ENCODE measurements around the gene MTO1.
"Not testable (repeated sequence)": the region's sequence is repeated elsewhere in the genome, so short reads cannot be mapped to it uniquely, and the experiment has no call there.

MTO1 gene

DNA sequence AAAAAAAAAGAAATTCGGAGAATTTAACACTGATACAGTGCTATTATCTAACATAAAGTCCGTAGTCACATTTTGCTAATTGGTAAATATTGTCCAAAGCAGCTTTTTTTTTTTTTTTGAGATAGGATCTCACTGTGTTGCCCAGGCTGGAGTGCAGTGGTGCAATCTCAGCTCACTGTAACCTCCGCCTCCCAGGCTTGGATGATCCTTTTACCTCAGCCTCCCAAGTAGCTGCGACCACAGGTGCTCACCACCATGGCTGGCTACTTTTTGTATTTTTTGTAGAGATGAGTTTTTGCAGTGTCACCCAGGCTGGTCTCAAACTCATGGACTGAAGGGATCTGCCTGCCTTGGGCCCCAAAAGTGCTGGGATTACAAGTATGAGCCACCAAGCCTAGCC is 15.9 kb downstream of the MTO1 start:
- H3K9me3 ChIP-seq (ENCODE audit: control insufficient read depth, insufficient read depth, low read length), result no peaks in the 10 kb centered on the region
- peaks cover 20% of the 10 kb centered on the region for H3K36me3 ChIP-seq (ENCODE audit: insufficient read depth, low read length)
- no peaks in the 10 kb centered on the region for H3K4me1 ChIP-seq (ENCODE audit: insufficient read depth, low read length)
- no peak overlapping the region for H3K9ac ChIP-seq (ENCODE audit: low read depth, low read length)

DNA sequence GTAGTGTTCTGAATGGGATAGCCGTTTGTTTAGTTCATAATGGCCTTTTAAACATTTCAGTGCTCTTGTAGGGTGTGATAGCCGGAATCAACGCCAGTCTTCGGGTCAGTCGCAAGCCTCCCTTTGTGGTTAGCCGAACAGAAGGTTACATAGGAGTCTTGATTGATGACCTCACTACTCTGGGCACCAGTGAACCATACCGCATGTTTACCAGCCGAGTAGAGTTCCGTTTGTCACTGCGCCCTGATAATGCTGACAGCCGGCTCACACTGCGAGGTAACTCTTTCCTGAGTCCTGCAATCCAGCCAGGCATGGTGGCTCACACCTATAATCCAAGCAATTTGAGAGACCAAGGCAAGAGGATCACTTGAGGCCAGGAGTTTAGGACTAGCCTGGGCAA is 20.4 kb downstream of the MTO1 start:
- Histone ChIP-seq H3K9me3 (ENCODE audit: control insufficient read depth, insufficient read depth, low read length) (no peaks in the 10 kb centered on the region), H3K4me1 (ENCODE audit: insufficient read depth, low read length) (no peaks in the 10 kb centered on the region), H3K9ac (ENCODE audit: low read depth, low read length) (no peak overlapping the region), H3K36me3 (ENCODE audit: insufficient read depth, low read length) (peaks cover 17% of the 10 kb centered on the region)

DNA sequence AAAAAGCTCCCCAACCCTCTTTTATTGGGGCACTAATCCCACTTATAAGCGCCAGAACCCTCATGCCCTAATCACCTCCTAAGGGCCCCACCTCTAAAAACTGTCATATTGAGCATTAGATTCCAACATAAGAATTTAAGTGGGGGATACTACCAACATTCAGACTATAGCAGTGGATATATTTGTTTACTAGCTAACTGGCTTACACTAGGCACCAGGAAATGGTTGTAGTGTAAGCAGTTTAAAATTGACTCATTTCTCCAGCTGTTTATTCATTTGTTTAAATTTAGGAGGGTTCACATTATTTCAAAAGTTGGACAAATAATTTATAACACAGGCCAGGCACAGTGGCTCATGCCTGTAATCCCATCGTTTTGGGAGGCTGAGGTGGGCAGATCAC is 22.9 kb downstream of the MTO1 start:
- no peaks in the 10 kb centered on the region for H3K9me3 ChIP-seq (ENCODE audit: control insufficient read depth, insufficient read depth, low read length)
- H3K4me1 ChIP-seq (ENCODE audit: insufficient read depth, low read length), result no peaks in the 10 kb centered on the region
- no peak overlapping the region for H3K9ac ChIP-seq (ENCODE audit: low read depth, low read length)
- peaks cover 18% of the 10 kb centered on the region for H3K36me3 ChIP-seq (ENCODE audit: insufficient read depth, low read length)

GRCh38 chr6:73487473-73487872 is 25.9 kb downstream of the MTO1 start:
- Histone ChIP-seq H3K4me1 (ENCODE audit: insufficient read depth, low read length) (no peaks in the 10 kb centered on the region), H3K9me3 (ENCODE audit: control insufficient read depth, insufficient read depth, low read length) (no peaks in the 10 kb centered on the region), H3K36me3 (ENCODE audit: insufficient read depth, low read length) (peaks cover 16% of the 10 kb centered on the region), H3K9ac (ENCODE audit: low read depth, low read length) (no peak overlapping the region)

DNA sequence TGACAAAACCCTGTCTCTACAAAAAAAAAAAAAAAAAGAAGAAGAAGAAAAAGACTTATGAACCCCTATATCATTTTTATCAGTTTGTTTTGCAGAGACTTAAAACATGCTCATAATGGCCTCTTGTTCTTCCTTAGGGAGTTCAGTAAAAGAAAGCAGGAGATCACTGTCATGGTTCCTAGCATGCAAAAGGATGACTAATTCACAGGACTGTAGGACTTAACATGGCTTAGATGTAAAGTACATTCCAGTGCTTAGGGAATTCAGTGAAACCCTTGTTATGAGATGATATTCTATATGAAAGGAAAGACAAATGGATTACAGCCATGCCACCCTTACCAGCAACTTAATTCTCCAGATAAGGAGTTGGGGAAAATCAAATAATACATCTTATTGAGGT is 29.8 kb downstream of the MTO1 start:
- Histone ChIP-seq H3K9ac (ENCODE audit: low read depth, low read length) (no peak overlapping the region), H3K9me3 (ENCODE audit: control insufficient read depth, insufficient read depth, low read length) (no peaks in the 10 kb centered on the region), H3K36me3 (ENCODE audit: insufficient read depth, low read length) (peaks cover 12% of the 10 kb centered on the region), H3K4me1 (ENCODE audit: insufficient read depth, low read length) (no peaks in the 10 kb centered on the region)

DNA sequence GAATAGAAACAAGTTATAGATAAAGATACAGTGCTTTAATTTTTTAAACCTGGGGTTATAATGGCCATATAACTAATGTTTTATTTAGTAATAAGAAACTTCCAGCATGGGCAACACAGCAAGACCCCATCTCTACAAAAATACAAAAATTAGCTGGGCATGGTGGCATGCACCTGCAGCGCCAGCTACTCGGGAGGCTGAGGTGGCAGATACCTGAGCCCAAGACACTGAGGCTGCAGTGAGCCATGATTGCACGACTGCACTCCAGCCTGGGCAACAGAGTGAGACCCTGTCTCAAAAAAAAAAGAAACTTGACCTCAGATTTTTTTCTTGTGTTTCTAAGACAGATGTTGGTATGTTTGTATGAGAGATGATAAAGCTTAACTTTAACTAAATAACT is 36.4 kb downstream of the MTO1 start:
- Histone ChIP-seq H3K36me3 (ENCODE audit: insufficient read depth, low read length) (peaks cover 6% of the 10 kb centered on the region), H3K9ac (ENCODE audit: low read depth, low read length) (no peak overlapping the region), H3K4me1 (ENCODE audit: insufficient read depth, low read length) (no peaks in the 10 kb centered on the region), H3K9me3 (ENCODE audit: control insufficient read depth, insufficient read depth, low read length) (no peaks in the 10 kb centered on the region)

DNA sequence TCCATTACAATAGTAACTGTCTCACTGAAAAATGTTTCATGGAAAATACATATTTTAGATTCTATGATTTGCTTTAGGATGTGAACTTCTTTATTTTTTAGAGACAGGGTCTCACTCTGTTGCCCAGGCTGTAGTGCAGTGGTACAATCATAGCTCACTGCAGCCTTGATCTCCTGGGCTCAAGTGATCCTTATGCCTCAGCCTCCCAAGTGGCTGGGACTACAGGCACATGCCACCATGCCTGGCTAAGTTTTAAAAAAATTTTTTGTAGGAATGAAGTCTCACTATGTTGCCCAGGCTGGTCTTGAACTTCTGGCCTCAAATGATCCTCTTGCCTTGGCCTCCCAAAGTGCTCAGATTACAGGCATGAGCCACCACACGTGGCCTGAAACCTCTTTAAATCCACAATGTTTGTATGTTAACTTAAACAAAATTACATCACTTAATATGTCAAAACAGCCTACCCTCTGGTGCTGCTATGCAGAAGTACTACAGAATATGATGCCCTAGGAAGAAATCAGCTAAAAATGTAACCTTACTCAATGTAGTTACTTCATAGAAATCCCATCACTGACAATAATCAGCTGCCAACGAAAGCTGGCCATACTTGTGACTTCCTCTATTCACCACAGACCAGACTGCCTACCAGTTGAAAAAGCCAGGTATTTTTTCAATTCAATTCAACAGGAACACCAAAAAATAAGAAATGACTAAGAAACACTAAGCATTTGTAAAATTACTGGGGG is 41.7 kb downstream of the MTO1 start:
- Histone ChIP-seq H3K36me3 (ENCODE audit: insufficient read depth, low read length) (0 out of 2 replicates have a peak, but pooled peaks cover 6% of the 10 kb centered on the region), H3K4me1 (ENCODE audit: insufficient read depth, low read length) (no peaks in the 10 kb centered on the region), H3K9me3 (ENCODE audit: control insufficient read depth, insufficient read depth, low read length) (no peaks in the 10 kb centered on the region), H3K9ac (ENCODE audit: low read depth, low read length) (no peak overlapping the region)

DNA sequence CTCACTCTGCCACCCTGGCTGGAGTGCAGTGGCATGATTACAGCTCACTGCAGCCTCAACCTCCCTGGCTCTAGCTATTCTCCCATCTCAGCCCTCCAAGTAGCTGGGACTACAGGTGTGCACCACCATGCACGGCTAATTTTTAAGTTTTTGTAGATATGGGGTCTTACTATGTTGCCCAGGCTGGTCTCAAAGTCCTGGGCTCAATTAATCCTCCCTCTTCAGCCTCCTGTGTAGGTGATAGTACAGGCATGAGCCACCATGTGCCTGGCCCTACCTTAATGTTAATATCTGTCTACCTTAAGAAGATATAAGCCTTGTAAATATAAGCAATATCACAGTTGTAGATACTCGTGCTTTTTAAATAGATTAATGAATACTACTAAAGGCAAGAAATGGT is 42.6 kb downstream of the MTO1 start:
- H3K9me3 ChIP-seq (ENCODE audit: control insufficient read depth, insufficient read depth, low read length), result no peaks in the 10 kb centered on the region
- H3K4me1 ChIP-seq (ENCODE audit: insufficient read depth, low read length), result no peaks in the 10 kb centered on the region
- 0 out of 2 replicates have a peak, but pooled peaks cover 6% of the 10 kb centered on the region for H3K36me3 ChIP-seq (ENCODE audit: insufficient read depth, low read length)
- H3K9ac ChIP-seq (ENCODE audit: low read depth, low read length), result no peak overlapping the region

- Histone ChIP-seq H3K9ac (ENCODE audit: low read depth, low read length) (no peak overlapping the region), H3K36me3 (ENCODE audit: insufficient read depth, low read length) (0 out of 2 replicates have a peak, but pooled peaks cover 6% of the 10 kb centered on the region), H3K4me1 (ENCODE audit: insufficient read depth, low read length) (no peaks in the 10 kb centered on the region), H3K9me3 (ENCODE audit: control insufficient read depth, insufficient read depth, low read length) (no peaks in the 10 kb centered on the region)
These were observed 43.6 kb downstream of the MTO1 start for GRCh38 chr6:73505142-73505541.

DNA sequence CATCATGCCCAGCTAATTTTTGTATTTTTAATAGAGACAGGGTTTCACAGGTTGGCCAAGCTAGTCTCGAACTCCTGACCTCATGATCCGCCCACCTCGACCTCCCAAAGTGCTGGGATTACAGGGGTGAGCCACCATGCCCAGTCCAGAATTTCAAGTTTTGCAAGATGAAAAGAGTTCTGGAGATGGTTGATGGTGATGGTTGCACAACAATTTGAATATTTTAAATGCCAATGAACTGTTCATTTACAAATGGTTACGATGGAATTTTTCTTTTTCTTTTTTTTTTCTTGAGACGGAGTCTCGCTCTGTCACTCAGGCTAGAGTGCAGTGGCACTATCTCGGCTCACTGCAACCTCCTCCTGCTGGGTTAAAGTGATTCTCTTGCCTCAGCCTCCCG is 44.2 kb downstream of the MTO1 start:
- not testable (repeated sequence) for H3K9ac ChIP-seq (ENCODE audit: low read depth, low read length); H3K4me1 ChIP-seq (ENCODE audit: insufficient read depth, low read length); H3K9me3 ChIP-seq (ENCODE audit: control insufficient read depth, insufficient read depth, low read length); H3K36me3 ChIP-seq (ENCODE audit: insufficient read depth, low read length)

DNA sequence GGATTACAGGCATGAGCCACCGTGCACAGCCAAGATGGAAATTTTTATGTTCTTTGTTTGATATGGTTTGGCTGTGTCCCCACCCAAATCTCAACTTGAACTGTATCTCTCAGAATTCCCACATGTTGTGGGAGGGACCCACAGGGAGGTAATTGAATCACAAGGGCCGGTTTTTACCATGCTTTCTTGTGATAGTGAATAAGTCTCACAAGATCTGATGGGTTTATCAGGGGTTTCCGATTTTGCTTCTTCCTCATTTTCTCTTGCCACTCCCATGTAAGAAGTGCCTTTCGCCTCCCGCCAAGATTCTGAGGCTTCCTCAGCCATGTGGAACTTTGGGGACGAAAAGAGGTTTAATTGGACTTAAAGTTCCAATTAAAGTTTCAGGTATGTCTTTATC is 44.7 kb downstream of the MTO1 start:
- Histone ChIP-seq H3K9me3 (ENCODE audit: control insufficient read depth, insufficient read depth, low read length) (no peaks in the 10 kb centered on the region), H3K4me1 (ENCODE audit: insufficient read depth, low read length) (no peaks in the 10 kb centered on the region), H3K9ac (ENCODE audit: low read depth, low read length) (no peak overlapping the region), H3K36me3 (ENCODE audit: insufficient read depth, low read length) (0 out of 2 replicates have a peak, but pooled peaks cover 6% of the 10 kb centered on the region)

DNA sequence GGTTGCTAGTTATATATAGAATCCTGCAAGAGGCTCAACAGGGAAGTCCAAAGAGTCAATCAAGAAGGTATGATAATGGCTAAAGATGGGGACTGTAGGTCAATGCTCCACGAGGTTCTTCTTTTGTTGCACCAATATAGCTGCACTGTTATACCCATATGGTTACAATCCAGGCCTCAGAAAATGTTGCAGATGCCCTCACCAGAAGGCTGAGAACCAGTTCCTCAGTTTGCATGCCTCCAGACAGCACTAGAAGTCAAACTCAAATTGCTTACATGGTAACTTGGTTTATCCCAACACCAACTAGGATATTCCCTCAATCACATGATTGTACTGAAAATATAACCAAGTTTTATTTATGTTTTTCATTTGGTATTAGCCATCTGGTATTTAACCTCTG is 47.2 kb downstream of the MTO1 start:
- Histone ChIP-seq H3K36me3 (ENCODE audit: insufficient read depth, low read length) (no peaks in the 10 kb centered on the region), H3K9ac (ENCODE audit: low read depth, low read length) (no peak overlapping the region), H3K9me3 (ENCODE audit: control insufficient read depth, insufficient read depth, low read length) (no peaks in the 10 kb centered on the region), H3K4me1 (ENCODE audit: insufficient read depth, low read length) (no peaks in the 10 kb centered on the region)

DNA sequence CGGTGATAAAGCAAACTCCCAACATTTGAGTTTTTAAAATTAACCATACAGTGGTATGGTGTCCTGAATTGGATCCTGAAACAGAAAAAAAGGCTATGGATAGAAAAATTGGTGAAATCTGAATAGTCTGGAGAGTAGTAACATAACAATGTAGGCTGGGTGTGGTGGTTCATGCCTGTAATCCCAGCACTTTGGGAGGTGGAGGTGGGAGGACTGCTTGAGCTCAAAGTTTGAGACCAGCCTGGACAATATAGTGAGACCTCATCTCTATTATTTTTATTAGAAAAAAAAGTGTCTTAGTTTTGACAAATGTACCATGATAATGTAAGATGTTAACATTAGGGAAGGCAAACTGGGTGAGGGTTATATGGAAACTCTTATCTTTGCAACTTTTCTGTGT is 48.3 kb downstream of the MTO1 start:
- Histone ChIP-seq H3K4me1 (ENCODE audit: insufficient read depth, low read length) (no peaks in the 10 kb centered on the region), H3K9me3 (ENCODE audit: control insufficient read depth, insufficient read depth, low read length) (no peaks in the 10 kb centered on the region), H3K36me3 (ENCODE audit: insufficient read depth, low read length) (no peaks in the 10 kb centered on the region), H3K9ac (ENCODE audit: low read depth, low read length) (no peak overlapping the region)

DNA sequence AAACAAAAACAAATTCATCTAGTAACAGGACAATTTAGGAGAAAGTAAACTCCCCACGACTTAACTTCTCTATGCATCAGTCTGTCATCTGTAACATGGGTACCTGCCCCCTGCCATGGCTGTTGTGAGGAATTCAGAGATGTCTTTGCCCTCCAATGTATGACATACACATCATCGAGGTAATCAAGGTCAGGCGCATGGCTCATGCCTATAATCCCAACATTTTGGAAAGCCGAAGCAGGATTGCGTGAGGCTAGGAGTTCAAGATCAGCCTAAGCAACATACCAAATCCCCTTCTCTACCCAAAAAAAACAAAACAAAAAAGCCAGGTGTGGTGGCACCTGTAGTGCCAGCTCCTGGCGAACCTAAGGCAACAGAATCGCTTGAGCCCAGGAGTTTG is 50.3 kb downstream of the MTO1 start:
- H3K4me1 ChIP-seq (ENCODE audit: insufficient read depth, low read length), result no peaks in the 10 kb centered on the region
- H3K9me3 ChIP-seq (ENCODE audit: control insufficient read depth, insufficient read depth, low read length), result no peaks in the 10 kb centered on the region
- no peak overlapping the region for H3K9ac ChIP-seq (ENCODE audit: low read depth, low read length)
- H3K36me3 ChIP-seq (ENCODE audit: insufficient read depth, low read length), result peaks cover 4% of the 10 kb centered on the region

- Histone ChIP-seq H3K9ac (ENCODE audit: low read depth, low read length) (no peak overlapping the region), H3K36me3 (ENCODE audit: insufficient read depth, low read length) (peaks cover 19% of the 10 kb centered on the region), H3K4me1 (ENCODE audit: insufficient read depth, low read length) (no peaks in the 10 kb centered on the region), H3K9me3 (ENCODE audit: control insufficient read depth, insufficient read depth, low read length) (no peaks in the 10 kb centered on the region)
These were observed 51.9 kb downstream of the MTO1 start for GRCh38 chr6:73513496-73513854.

- H3K9ac ChIP-seq (ENCODE audit: low read depth, low read length), result no peak overlapping the region
- no peaks in the 10 kb centered on the region for H3K9me3 ChIP-seq (ENCODE audit: control insufficient read depth, insufficient read depth, low read length)
- H3K36me3 ChIP-seq (ENCODE audit: insufficient read depth, low read length), result peaks cover 31% of the 10 kb centered on the region
- H3K4me1 ChIP-seq (ENCODE audit: insufficient read depth, low read length), result no peaks in the 10 kb centered on the region
These were observed 53.2 kb downstream of the MTO1 start for GRCh38 chr6:73514746-73515110.

All from ES-I3 (cell line).